ENCODE measurements around the gene MBNL2.

Gene MBNL2

DNA sequence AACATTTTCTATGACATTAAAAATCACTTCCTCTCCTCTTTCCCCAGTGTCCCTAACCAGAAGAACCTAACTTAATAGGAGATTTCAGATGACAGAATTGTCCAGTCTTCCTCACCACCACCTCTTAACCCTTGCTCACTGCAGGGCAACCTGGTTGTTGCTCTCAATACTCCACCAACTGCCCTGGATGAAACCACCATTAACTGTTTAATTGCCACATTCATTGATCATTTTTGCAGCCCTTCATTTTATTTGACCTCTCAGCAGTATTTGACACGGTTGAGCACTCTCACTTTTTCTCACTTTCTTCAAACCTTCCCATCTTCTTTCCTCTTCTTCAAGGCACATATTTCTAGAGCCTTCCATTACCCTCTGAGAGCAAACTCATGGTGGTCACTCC is 84.0 kb downstream of the MBNL2 start:
- no peak for DNase-seq

GRCh38 chr13:97306645-97307044 is 84.5 kb downstream of the MBNL2 start:
- DNase-seq: no peak

- no peak for DNase-seq
Observed at GRCh38 chr13:97307118-97307881, 85.2 kb downstream of the MBNL2 start.

DNA sequence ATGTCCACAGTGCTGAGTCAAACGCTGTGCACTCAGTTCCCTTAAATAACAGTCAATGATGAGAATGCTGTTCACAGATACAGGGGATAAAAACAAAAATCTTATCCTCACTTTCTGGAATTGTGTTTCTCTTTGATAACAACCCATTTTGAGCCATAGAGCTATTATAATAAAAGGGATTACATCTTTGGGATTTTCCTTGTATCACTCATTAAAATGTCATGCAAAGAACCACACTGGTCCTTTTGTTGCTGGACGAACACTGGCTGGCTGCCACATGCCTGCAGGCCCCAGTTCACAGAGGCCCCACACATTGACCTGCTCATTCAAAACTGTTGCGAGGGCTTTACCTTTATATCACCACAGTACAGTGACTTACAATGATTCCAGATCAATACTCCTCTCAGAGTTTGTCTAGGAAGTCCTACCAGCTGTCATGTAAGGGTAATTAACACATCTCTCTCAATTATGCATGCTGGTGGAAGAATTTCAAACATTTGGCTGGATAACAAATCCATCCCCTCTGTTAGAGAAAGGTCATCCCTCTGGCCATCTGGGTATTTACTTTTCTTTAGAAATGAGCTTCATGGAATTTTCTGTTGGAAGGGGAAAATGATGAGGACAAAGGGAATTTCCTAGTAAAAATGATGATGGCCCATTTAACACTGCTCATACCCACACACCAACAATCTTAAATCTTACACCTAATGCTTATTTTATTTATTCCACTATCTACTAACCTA is 85.9 kb downstream of the MBNL2 start:
- DNase-seq: peak; percentile 20

- DNase-seq: no peak
Observed at GRCh38 chr13:97308735-97309429, 86.7 kb downstream of the MBNL2 start.

DNA sequence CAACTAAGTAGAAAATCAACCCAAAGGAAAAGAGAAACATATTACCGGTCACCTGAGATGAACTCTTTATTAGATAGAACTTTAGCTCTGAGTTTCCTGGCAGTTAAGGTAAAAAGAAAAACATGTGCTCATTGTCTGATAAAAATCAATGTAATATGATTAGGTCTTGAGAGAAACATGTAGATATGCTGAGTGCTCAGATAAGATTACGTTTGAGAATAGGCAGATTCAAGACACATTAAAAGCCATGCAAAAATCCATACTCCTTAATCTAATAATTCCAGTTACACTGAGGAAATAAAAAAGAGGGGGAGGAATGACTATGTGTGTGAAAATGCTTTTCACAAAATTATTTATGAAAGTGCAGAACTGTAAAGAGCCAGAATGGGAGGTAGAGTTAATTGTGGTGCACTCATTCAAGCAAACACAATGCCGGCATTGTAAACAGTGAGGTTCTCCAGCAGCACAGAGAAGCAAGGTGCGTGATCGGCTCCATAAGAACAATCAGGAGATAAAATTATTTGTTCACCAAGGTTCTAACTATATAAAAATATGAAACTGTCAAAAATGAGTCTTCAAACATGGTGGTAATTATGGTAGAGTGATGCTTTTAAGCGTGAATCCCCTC is 88.8 kb downstream of the MBNL2 start:
- no peak for DNase-seq

DNA sequence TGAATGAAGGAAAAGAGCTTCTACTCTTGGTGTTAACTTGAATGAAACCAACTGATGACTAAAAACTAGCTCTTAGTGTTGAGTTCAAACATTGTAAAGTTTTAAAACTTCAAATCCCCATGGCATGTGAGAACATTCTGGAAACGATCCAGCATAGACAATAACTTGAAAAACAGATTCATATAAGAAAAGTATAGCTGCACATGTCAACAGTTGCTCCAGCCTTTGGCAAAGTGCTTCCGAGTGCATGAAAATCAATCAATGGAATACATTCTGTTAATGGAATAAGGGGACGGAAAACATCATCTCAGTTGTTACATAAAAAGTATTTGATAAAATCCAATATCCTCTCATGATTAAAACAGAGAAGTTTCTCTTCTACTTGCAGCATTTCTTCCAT is 89.8 kb downstream of the MBNL2 start:
- DNase-seq: no peak

- no peak for DNase-seq
Observed at GRCh38 chr13:97313551-97314260, 91.6 kb downstream of the MBNL2 start.

- DNase-seq: no peak
Observed at GRCh38 chr13:97316390-97316789, 94.3 kb downstream of the MBNL2 start.

DNA sequence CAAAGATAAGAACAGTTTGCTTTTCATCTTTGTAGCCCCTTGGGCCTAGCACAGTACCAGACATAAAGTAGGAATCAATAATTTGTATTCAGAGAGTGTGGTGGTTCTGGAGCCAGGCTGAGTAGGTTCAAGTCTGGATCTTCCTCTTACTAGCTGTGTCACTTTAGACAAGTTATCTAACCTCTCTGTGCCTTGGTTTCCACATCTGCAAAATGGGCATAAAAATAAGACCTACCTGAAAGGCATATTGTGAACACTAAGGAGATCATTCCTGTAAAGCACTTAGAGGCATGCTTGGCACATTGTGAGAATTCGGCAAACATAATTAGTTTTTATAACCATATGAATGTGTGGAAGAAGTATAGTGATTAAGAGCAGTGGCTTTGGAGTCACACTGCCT is 95.8 kb downstream of the MBNL2 start:
- DNase-seq: no peak

DNA sequence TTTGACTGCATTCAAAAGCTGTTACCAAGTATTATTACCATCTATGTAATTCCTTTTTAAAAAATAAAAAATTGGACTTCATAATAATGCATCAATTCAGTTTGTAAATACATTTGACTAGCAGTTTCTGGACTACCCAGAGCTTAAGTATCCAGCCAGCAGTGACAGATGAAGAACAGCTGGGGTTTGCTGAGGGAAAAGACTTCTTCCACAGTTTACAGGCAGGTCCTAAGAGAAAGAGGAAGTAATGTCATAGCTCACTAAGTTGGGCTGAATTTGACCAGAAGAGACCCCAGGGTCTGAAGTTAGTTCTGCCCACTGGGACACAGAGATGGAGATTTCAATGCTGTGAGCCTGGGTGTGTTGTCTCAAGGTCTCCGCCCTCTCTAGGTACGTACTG is 96.4 kb downstream of the MBNL2 start:
- no peak for DNase-seq

GRCh38 chr13:97319113-97319720 is 97.1 kb downstream of the MBNL2 start:
- DNase-seq: no peak

GRCh38 chr13:97321101-97321500 is 99.0 kb downstream of the MBNL2 start:
- DNase-seq: no peak

DNA sequence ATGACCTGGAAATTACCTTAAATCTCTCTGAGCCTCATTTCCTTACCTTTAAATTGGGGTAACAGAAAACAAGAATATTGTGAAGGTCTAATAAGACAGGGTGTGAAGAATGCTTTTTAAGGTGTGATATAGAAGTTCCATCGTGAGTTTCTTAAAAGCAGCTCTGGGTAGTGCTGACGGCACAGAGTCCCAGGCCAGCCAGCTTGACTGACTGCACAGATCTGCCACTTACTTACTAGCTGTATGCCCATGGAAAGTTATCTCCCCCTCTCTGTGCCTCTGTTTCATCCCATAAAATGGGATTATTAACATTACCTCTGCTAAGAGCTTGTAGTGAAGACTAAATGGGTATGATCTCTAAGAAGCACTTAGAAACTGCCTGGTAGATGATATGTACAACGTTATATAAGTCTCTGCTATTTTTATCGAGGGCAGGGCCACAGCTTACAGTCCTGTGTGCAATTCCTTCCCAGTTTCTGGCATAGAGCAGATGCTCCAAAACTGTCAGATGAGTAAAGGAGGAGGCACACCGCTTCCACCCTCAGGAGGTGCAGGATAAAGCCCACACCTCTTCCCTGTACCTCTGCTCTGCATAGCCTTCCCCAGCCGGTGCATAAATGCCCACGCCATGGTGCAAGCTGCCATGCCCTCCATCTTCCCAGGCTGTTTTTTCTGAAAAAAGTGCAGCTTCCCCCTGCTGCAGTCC is 99.6 kb downstream of the MBNL2 start:
- DNase-seq: no peak

- DNase-seq: no peak
Observed at GRCh38 chr13:97322740-97323342, 100.7 kb downstream of the MBNL2 start.

DNA sequence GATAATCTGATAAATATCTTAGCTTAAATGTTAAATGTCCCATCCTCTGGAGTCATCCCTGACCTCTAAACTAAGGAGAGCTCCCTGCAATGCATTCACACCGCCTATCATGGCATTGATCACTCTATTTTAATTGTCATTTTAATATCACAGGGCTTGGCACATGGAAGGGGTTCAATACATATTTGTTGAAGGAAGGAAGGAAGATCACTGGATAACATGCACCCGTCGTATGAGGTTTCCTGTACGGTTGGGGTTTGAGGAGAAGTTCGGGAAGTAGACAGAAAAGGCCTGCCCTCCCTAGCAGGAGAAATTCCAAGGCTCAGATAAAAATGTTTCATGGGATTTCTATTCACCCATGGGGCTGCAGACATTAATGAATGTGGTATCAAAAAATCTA is 102.0 kb downstream of the MBNL2 start:
- no peak for DNase-seq

DNA sequence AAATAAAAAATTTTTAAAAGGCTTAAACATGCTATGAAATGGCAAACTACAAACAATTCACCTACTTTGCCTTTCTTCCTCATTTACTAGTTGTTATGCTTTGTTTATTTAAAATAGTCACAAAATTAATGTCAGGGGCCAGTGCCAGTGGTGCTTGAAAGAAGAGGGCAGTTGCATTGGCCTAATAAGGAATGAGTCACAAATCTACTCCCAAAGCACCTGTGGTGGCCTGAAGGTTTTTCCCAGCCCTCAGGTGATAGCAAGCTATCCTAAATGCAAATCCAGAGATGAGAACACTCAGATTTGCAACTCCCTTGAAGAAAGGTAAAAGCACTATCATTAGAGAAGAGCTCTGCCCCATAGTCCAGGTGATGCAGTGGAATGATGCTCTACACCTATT is 103.6 kb downstream of the MBNL2 start:
- no peak for DNase-seq

DNA sequence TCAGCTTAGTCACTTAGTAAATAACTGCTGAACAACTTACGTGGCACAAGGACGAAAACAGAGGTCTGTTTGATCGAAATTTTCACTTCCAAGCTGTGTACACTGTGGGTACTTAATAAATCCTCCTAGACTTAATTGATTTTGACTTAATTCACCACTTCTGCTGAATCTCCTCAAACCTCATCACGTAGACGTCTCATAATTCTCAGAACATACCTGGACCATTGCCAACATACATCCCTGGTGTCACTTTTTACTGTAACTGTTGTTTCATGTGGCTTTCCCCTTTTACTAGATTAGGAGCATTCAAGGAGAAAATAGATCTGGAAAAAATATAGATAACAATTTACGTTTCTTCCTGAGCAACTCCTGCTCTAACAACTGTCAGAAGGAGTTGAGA is 105.0 kb downstream of the MBNL2 start:
- no peak for DNase-seq

DNA sequence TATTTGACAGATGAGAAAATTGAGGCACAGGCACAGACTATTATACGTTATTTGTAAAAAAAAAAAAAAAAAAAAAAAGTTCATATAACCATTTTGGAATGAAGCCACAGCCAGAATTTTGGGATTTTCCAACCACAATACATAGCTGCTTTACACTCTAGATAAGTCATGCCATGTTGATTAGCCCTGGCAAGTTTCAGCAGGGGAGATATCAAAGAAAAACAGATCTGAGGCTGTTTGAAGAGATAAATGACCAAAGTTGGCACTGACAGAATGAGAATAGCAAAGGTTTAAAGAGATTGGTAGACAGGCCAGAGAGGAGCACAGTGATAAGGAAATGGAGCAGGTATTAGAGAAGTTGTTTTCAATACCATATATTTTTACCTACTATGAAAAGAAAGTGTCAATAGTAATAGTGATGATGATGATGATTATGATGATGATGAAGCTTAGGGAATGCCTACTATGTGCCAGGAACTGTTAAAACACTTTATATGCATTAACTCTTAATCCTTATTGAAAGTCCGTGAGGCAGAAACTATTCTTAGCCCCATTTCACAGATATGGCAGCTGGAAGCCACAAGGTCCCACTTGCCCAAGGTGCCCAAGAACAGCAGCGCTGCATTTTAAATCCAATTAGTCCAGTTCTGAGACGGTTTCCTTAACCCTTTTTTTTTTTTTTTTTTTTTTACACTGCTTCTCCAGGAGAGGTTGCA is 105.5 kb downstream of the MBNL2 start:
- no peak for DNase-seq

GRCh38 chr13:97328222-97328790 is 106.2 kb downstream of the MBNL2 start:
- DNase-seq: no peak

All from NCI-H446 treated with DMSO at 0.1 percent for 48 hours (cell line).